Endothelial cell of umbilical vein (primary cell): ENCODE results near the gene RABL6. TPM values are rescaled to one million over a fixed set of nuclear protein-coding genes. Genes with fewer than 3 reads are reported as not detected.

Experiments
- BruUV-seq: library from RNA; stranded (reverse); fragments of 400-500 nt; replicated peaks from 2 replicates; lab custom pipeline; 2021; lab: Mats Ljungman, UMichigan
- CTCF ChIA-PET: fragments of 300-600, 350-600 bp; sonication (Branson Sonifier 250); formaldehyde crosslinking; loops from one replicate; lab custom pipeline; 2021; ENCODE audit warnings: antibody characterized with exemption, inconsistent platforms; lab: Charles Lee
- POLR2A ChIA-PET: fragments of 300-600, 350-600 bp; sonication (Branson Sonifier 250); formaldehyde crosslinking; loops from one replicate; lab custom pipeline; 2021; ENCODE audit warnings: antibody characterized with exemption, inconsistent platforms; lab: Charles Lee
- DNase-seq: peaks from one replicate; pipeline ENCODE4 v3.0.0-alpha.2; 2011; ENCODE audit warnings: low read depth, low spot score
- FAIRE-seq: peaks from 2 replicates; lab custom pipeline; 2011; peaks lifted over from hg19 to GRCh38; lab: Jason Lieb, UNC
- H2AFZ ChIP-seq: 2 replicates; pipeline ENCODE4 v1.6.0; 2012; ENCODE audit warnings: low read depth, low read length, control low read depth, inconsistent platforms
- H3K27ac ChIP-seq: 2 replicates; pipeline ENCODE4 v1.5.1; 2011; ENCODE audit warnings: low read depth, mild to moderate bottlenecking, control low read depth, low read length, moderate library complexity; ENCODE audit not compliant: insufficient read depth
- H3K27me3 ChIP-seq, 2 experiments: 2 replicates each; pipeline versions ENCODE4 v1.6.0 to v1.6.1; 2011; ENCODE audit warnings: low read length in 2 of 2, mixed read lengths in 1 of 2; ENCODE audit not compliant: control insufficient read depth in 2 of 2, insufficient read depth in 2 of 2
- H3K36me3 ChIP-seq, 2 experiments: 2 replicates in 1 of 2; 3 replicates in 1 of 2; pipeline ENCODE4 v1.5.1; 2011; ENCODE audit warnings: low read length in 2 of 2, mild to moderate bottlenecking in 1 of 2, moderate library complexity in 1 of 2; ENCODE audit not compliant: control insufficient read depth in 2 of 2, insufficient read depth in 2 of 2; ENCODE audit errors: extremely low read depth in 1 of 2
- H3K4me1 ChIP-seq: 3 replicates; pipeline ENCODE4 v1.5.1; 2011; ENCODE audit warnings: mild to moderate bottlenecking, low read length; ENCODE audit not compliant: control insufficient read depth, insufficient read depth; ENCODE audit errors: extremely low read depth
- H3K4me2 ChIP-seq: 2 replicates; pipeline ENCODE4 v1.6.1; 2011; ENCODE audit warnings: low read length, control low read depth, mixed read lengths; ENCODE audit not compliant: insufficient read depth
- H3K4me3 ChIP-seq, 3 experiments: fragments of 200-600 bp in 1 of 3; sonication (generic), shearing (Covaris generic) in 1 of 3; replicated peaks in 1 of 3; 2 replicates each; pipeline ENCODE4 v1.5.1; 2011 to 2016; ENCODE audit warnings: control low read depth in 3 of 3, low read length in 3 of 3, mild to moderate bottlenecking in 2 of 3, inconsistent platforms in 1 of 3, low read depth in 1 of 3, moderate library complexity in 1 of 3; ENCODE audit not compliant: insufficient read depth in 1 of 3
- H3K79me2 ChIP-seq: 2 replicates; pipeline ENCODE4 v1.6.0; 2012; ENCODE audit warnings: low read length, inconsistent platforms; ENCODE audit not compliant: control insufficient read depth, insufficient read depth
- H3K9ac ChIP-seq: replicated peaks from 2 replicates; pipeline ENCODE3; 2011; ENCODE audit warnings: low read length, control low read depth; ENCODE audit not compliant: insufficient read depth; ENCODE audit errors: extremely low read depth
- H3K9me1 ChIP-seq: replicated peaks from 3 replicates; pipeline ENCODE4 v1.6.0; 2011; ENCODE audit warnings: mild to moderate bottlenecking, low read length; ENCODE audit not compliant: control insufficient read depth, insufficient read depth; ENCODE audit errors: extremely low read depth
- H3K9me3 ChIP-seq: replicated peaks from 2 replicates; pipeline ENCODE4 v1.5.1; 2012; ENCODE audit warnings: low read length, inconsistent platforms; ENCODE audit not compliant: control insufficient read depth, insufficient read depth
- H4K20me1 ChIP-seq: replicated peaks from 2 replicates; pipeline ENCODE3; 2011; ENCODE audit warnings: mild to moderate bottlenecking, low read length; ENCODE audit not compliant: control insufficient read depth, insufficient read depth; ENCODE audit errors: extremely low read depth
- CTCF ChIP-seq, 2 donors: IDR thresholded peaks; 1 replicate in 1 of 2; 2 replicates in 1 of 2; pipeline ENCODE4 v1.5.1; 2011; ENCODE audit warnings: low read length in 2 of 2, mild to moderate bottlenecking in 2 of 2, moderate library complexity in 2 of 2, control low read depth in 1 of 2, inconsistent platforms in 1 of 2, low read depth in 1 of 2; ENCODE audit not compliant: insufficient read depth in 1 of 2; ENCODE audit errors: extremely low read depth in 1 of 2
- EZH2 ChIP-seq: IDR thresholded peaks from 2 replicates; pipeline ENCODE4 v1.6.1; 2012; ENCODE audit warnings: borderline replicate concordance, low read depth, mild to moderate bottlenecking, moderate library complexity, low read length, inconsistent platforms; ENCODE audit not compliant: severe bottlenecking
- FOS ChIP-seq: IDR thresholded peaks from 2 replicates; pipeline ENCODE4 v1.6.1; 2011; ENCODE audit warnings: mild to moderate bottlenecking, low read length, moderate library complexity, borderline replicate concordance; ENCODE audit not compliant: insufficient read depth
- JUN ChIP-seq: IDR thresholded peaks from 2 replicates; pipeline ENCODE4 v1.6.1; 2011; ENCODE audit warnings: borderline replicate concordance, low read depth; ENCODE audit not compliant: insufficient read length, insufficient read depth
- MAX ChIP-seq: IDR thresholded peaks from 2 replicates; pipeline ENCODE4 v1.6.1; 2011; ENCODE audit not compliant: insufficient read depth, insufficient read length
- POLR2A ChIP-seq: IDR thresholded peaks from 2 replicates; pipeline ENCODE4 v1.6.1; 2012; ENCODE audit warnings: low read depth, mild to moderate bottlenecking, control low read depth, low read length
- dilution Hi-C: fragments of 300-500 bp; cut with MboI; formaldehyde crosslinking; loops from one replicate; pipeline ENCODE4 v1.15.0; 2019; ENCODE audit warnings: low sequenced_read_pairs; ENCODE audit not compliant: extremely low pct_ligation_motif_present
- intact Hi-C: fragments of 100-400 bp; cut with micrococcal nuclease; formaldehyde crosslinking; loops from one replicate; pipeline ENCODE4 v1.10.0; 2022
- polyA plus RNA-seq, 4 experiments: library from polyadenylated mRNA; depleted of rRNA in 3 of 4; stranded (reverse) in 3 of 4; unstranded in 1 of 4; fragments of >200 nt; gene quantifications; 2 replicates each; pipeline versions ENCODE4 v1.2.1 to v1.2.3, GENCODE V29; 2011 to 2012; ENCODE audit warnings: missing spikeins in 1 of 4
- total RNA-seq: library from RNA; stranded (reverse); gene quantifications from 2 replicates; pipeline ENCODE4 v1.2.3, GENCODE V29; 2021

Gene RABL6
- total and polyA plus RNA-seq, 2 donors (not counting 3 experiments of a cell fraction or from before 2014, with no cell fraction given) = 60.8 to 112 TPM

GRCh38 chr9:136858844-136859757, 51.4 kb downstream of the RABL6 start:
- Histone ChIP-seq H3K4me1 (no peaks in the 10 kb centered on the region), H3K27me3 (no peaks in the 10 kb centered on the region), H3K9me1 (no peaks in the 10 kb centered on the region), H3K27ac (no peak overlapping the region), H3K9me3 (no peaks in the 10 kb centered on the region), H3K4me2 (no peak overlapping the region), H3K79me2 (peaks cover 5% of the 10 kb centered on the region), H3K36me3 (peaks cover 8 to 21% of the 10 kb centered on the region in 2 experiments), H3K4me3 (no peak overlapping the region), H4K20me1 (no peaks in the 10 kb centered on the region), H3K9ac (no peak overlapping the region), H2AFZ (no peak overlapping the region)
- ChIA-PET CTCF (interaction anchor here (1.1 kb wide), 1 partner anchor 18 kb away, joined by 3 read pairs; no protein-coding TSS in a partner anchor), POLR2A (no interaction called here)
- TF ChIP-seq POLR2A (no peak), JUN (no peak), FOS (no peak), CTCF (IDR thresholded peaks at IDR 0.05; ENCODE audit: extremely low read depth in 1 of 2, insufficient read depth in 1 of 2, low read depth in 1 of 2, low read length in 2 of 2) (no peak), MAX (no peak), EZH2 (no peak)
- no peak for FAIRE-seq
- BruUV-seq = no TSS peak
- dilution Hi-C loops (no loop called here), intact Hi-C loops (no loop called here)
- DNase-seq = no peak
